Right renal cortex interstitium (tissue), 3 donors: ENCODE results near the gene CPXM2. TPM values are rescaled to one million over a fixed set of nuclear protein-coding genes. Genes with fewer than 3 reads are reported as not detected.

Experiments used
- DNase-seq, 3 donors: peaks; one replicate each; pipeline ENCODE4 v3.0.0-alpha.2; 2013; ENCODE audit warnings: low read depth in 3 of 3, low spot score in 2 of 3
- polyA plus RNA-seq, 3 donors: library from polyadenylated mRNA; unstranded; fragments of 120-200 nt; gene quantifications; one replicate each; pipeline ENCODE4 v1.2.1, GENCODE V29; 2013; ENCODE audit not compliant: insufficient read length in 3 of 3

CPXM2 gene
- polyA plus RNA-seq, 3 donors: 4.3 to 6.4 (median 5.4) TPM

- no peak for DNase-seq
Observed at GRCh38 chr10:123704076-123704475, 187.5 kb downstream of the CPXM2 start.

- DNase-seq: no peak
Observed at GRCh38 chr10:123703195-123703790, 188.3 kb downstream of the CPXM2 start.

Other genes starting within 250 kb of the CPXM2 start
- gene GPR26, start 225.5 kb downstream of the CPXM2 start, polyA plus RNA-seq: under 1 TPM in 1 of 3 donors, not detected in 2; 0.01 TPM
- 10 to 100 TPM; 17.5 to 20.6 (median 19.3) TPM for gene CHST15, start 201.8 kb upstream of the CPXM2 start, polyA plus RNA-seq